ENCODE measurements around the gene PCP4L1.

DNA sequence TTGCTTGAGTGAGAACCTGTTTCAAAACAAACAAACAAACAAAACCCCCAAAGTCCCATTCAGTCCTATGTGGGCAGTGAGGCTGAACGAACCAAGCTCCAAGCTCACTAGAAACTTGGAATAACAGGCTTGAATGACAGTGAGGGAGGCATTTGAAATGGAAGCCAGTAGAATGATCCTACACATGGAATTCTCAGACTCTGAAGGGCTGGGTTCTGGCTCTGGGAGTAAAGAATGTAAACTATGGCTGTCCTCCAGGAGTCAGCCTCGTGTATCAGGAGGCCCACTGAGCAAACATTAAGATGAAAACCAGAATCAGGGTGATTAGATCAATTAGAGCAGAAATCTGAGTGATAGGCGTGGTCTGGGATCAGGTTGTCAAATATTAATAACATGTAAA, 14.9 kb downstream of the PCP4L1 start:
- no peak for TF ChIP-seq CTCF (IDR thresholded peaks at IDR 0.05)
- no peak for TF ChIP-seq ZFX (IDR thresholded peaks at IDR 0.05; ENCODE audit: borderline replicate concordance)
